Activated T-helper 1 cell treated with Interleukin-2 at 50 U/mL for 16 hours (primary cell): ENCODE data around the gene DEFB125.
"Not testable (repeated sequence)": the region's sequence is repeated elsewhere in the genome, so short reads cannot be mapped to it uniquely, and the experiment has no call there.

Experiments
- DNase-seq: peaks from one replicate; pipeline ENCODE4 v3.0.0-alpha.2; 2020; ENCODE audit warnings: low read depth

DEFB125 gene, protein sequence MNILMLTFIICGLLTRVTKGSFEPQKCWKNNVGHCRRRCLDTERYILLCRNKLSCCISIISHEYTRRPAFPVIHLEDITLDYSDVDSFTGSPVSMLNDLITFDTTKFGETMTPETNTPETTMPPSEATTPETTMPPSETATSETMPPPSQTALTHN

DNA sequence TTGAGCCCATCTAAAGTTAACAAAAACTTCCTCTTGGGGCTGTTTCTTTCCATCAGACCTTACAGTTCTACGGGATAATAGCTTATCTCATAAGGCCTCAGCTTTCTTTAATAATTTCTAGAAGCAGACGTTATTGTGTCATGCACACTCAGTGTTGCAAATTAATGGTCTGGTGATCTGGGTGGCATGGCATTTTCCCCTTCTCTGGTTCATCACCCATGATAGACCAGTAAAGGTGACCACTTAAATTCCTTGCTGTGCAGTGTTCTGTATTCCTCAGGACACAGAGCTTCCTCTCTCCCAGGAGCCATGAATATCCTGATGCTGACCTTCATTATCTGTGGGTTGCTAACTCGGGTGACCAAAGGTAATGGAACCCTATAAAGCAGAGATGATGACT, at the start of gene DEFB125:
TSS of gene DEFB125 (plus strand) at position 272 of the 400 bp plus-strand sequence. CDS start at position 310, 38 bp downstream.
- DNase-seq: no peak

DNA sequence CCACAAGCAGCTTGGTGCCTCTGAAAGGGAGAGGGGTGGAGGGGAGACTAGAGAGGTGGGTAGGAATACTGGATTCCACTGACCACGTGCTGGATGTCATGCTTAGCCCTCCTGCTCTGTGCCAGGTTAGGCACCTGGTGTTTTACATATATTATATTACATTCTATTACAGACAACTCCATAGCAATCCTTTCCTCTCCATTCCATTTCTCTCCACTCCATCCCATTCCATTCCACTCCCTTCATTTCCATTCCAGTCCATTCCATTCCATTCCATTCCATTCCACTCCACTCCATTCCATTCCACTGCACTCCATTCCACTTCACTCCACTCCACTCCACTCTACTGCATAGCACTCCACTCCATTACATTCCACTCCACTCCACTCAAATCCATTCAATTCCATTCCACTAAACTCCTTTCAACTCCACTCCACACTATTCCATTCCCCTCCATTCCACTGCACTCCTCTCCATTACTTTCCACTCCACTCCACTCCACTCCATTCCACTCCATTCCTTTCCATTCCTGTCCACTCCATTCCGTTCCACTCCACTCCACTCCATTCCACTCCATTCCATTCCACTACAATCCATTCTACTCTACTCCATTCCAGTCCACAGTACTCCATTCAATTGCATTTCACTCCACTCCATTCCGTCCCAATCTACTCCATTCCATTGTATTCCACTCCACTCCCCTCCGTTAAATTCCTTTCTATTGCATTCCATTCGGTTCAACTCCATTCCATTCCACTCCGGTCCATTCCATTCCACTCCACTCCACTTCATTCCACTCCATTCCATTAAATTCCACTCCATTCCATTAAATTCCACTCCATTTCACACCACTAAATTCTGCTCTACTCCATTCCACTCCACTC, 27.2 kb upstream of the DEFB125 start:
- no peak for DNase-seq

- DNase-seq: no peak
Measured at GRCh38 chr20:61230-61629, 26.2 kb upstream of the DEFB125 start.

DNA sequence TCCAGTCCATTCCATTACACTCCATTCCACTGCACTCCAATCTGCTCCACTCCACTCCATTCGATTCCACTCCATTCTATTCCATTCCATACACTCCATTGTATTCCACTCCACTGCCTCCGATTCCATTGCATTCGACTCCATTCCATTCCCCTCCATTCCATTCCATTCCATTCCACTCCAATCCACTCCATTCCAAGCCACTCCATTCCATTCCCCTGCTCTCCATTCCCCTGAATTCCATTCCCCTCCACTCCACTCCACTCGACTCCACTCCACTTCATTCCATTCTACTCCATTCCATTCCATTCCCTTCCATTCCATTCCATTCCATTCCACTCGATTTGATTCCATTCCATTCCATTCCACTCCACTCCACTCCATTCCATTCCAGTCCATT, 25.7 kb upstream of the DEFB125 start:
- DNase-seq: no peak

DNA sequence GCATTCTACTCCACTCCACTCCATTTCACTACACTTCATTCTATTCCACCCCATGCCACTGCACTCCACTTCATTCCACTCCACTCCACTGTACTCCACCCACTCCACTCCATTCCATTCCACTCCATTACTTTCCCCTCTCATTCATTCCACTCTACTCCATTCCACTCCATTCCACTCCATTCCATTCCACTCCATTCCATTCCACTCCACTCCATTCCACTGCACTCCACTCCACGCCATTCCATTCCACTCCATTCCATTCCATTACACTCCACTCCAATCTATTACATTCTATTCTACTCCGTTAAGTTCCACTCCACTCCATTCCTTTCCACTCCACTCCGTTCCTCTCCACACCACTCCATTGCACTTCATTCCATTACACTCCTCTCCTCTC, 25.0 kb upstream of the DEFB125 start:
- DNase-seq: no peak

GRCh38 chr20:64026-64603, 23.4 kb upstream of the DEFB125 start:
- no peak for DNase-seq

GRCh38 chr20:64766-65322, 22.6 kb upstream of the DEFB125 start:
- no peak for DNase-seq

DNA sequence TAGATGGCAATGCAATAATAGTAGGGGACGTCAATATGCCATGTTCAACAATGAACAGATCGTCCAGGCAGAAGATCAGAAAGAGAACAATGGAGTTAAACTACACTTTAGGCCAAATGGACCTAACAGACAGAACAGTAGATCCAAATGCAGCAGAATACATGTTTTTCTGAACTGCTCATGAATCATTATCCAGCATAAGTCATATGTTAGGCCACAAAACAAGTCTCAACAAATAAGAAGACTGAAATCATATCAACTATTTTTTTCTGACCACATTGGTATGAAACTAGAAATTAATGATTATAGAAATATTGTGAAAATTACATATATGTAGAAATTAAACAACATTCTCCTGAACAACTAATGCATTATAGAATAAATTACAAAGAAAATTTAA, 10.2 kb upstream of the DEFB125 start:
- DNase-seq: no peak

DNA sequence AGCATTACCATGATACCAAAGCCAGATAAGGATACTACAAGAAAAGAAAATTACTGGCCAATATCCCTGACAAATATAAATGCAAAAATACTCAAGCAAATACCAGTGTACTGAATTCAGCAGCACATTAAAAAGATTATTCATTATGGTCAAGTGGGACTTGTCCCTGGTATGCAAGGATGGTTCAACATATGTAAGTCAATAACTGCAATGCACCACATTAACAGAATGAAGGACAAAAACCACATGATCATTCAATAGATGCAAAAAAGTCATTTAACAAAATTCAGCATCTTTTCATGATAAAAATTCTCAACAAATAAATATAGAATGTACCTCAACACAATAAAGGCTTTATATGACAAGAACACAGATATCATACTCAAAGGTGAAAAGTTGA, 9.1 kb upstream of the DEFB125 start:
- DNase-seq: no peak

GRCh38 chr20:79565-79964, 7.9 kb upstream of the DEFB125 start:
- DNase-seq: no peak

GRCh38 chr20:90651-91050, 3.2 kb downstream of the DEFB125 start:
- no peak for DNase-seq

- no peak for DNase-seq
Measured at GRCh38 chr20:93641-94040, 6.2 kb downstream of the DEFB125 start.

- no peak for DNase-seq
Measured at GRCh38 chr20:95215-95614, 7.7 kb downstream of the DEFB125 start.

DNA sequence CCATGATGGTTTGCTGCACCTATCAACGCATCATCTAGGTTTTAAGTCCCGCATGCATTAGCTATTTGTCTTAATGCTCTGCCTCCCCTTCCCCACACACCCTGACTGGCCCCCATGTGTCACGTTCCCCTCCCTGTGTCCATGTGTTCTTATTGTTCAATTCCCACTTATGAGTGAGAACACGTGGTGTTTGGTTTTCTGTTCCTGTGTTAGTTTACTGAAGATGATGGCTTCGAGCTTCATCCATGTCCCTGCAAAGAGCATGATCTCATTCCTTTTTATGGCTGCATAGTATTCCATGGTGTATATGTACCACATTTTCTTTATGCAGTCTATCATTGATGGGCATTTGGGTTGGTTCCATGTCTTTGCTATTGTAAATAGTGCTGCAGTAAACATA, 10.2 kb downstream of the DEFB125 start:
- DNase-seq: not testable (repeated sequence)

GRCh38 chr20:101975-102374, 14.5 kb downstream of the DEFB125 start:
- no peak for DNase-seq

DNA sequence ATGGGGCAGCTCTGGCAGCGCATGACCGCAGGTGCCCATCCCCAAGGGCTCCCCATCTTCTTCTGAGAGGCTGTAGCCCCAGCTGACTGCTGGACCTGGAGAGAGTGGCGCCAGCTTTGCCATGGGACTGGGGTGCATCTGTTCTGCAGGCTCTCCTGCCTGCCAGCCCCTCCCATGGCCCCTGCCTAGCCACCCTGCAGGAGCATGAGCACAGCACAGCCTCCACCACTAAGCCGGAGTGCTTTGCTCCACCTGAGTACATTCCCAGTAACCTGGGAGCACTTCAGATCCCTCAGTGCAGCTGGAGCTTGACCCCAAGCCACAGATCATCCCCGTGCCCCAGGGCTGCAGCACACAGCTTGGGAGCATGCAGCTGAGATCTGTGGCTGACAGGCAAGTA, 16.0 kb downstream of the DEFB125 start:
- no peak for DNase-seq

DNA sequence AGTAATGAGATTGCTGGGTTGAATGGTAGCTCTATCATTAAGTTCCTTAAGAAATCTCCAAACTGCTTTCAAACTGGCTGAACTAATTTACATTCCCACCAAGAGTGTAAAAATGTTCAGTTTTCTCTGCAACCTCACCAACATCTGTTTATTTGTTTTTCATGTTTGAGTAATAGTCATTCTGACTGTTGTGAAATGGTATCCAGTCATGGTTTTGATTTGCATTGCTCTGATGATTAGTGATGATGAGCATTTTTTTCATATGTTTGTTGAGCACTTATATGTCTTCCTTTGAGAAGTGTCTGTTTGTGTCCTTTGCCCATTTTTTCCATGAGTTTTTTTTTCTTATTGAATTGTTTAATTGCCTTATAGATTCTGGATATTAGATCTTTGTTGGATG, 24.9 kb downstream of the DEFB125 start:
- no peak for DNase-seq

- no peak for DNase-seq
Measured at GRCh38 chr20:117518-117917, 30.0 kb downstream of the DEFB125 start.

DNA sequence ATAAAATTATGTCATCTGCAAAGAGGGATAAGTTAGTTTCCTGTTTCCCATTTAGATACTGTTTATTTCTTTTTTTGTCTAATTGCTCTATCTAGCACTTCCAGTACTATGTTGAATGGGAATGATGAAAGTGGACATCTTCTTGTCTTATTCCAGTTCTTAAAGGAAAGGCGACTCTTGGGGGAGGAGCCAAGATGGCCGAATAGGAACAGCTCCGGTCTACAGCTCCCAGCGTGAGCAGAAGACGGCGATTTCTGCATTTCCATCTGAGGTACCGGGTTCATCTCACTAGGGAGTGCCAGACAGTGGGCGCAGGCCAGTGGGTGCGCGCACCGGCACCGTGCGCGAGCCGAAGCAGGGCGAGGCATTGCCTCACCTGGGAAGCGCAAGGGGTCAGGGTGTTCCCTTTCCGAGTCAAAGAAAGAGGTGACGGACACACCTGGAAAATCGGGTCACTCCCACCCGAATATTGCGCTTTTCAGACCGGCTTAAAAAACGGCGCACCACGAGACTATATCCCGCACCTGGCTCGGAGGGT, 42.4 kb downstream of the DEFB125 start:
- not testable (repeated sequence) for DNase-seq

GRCh38 chr20:137668-138490, 50.4 kb downstream of the DEFB125 start:
- no peak for DNase-seq

GRCh38 chr20:142290-142689, 54.8 kb downstream of the DEFB125 start, which contains the start of gene DEFB126:
DEFB126 (plus strand) TSS chr20:142590; CDS start chr20:142629, 39 bp downstream.
- no peak for DNase-seq

DNA sequence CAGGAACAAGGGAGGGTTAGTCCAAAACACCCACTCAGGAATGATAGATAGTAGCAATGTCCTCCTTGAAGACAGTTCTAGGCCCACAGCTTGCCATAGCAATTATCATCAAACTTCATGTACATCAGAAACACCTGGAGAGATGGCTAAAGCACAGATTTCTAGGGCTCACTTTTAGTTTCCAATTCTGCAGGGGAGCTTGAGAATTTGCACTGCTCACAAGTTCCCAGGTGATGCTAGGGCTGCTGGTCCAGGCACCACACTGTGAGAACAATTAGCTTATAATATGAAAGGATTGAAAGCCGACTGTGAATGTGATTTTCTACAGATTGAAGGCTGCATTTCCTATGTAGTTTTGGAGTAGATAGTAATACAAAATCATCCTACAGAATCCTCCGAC, 58.4 kb downstream of the DEFB125 start:
- DNase-seq: no peak
